ENCODE data around the gene EML3.

GRCh38 chr11:62579252-62579651 is 33.3 kb downstream of the EML3 start:
- TF ChIP-seq CTCF (optimal IDR thresholded peaks at IDR 0.05 in 1 of 3, IDR thresholded peaks at IDR 0.05 in 1 of 3, conservative IDR thresholded peaks at IDR 0.05 in 1 of 3; ENCODE audit: extremely low read depth in 1 of 3, insufficient read depth in 2 of 3, low read length in 3 of 3) (no peak), EZH2 (IDR thresholded peaks at IDR 0.05; ENCODE audit: low read length) (no peak)

All from keratinocyte (primary cell).